PC-3 (cell line): ENCODE measurements around the gene BCL2L11. TPM values are rescaled to one million over a fixed set of nuclear protein-coding genes. Genes with fewer than 3 reads are reported as not detected.

Source experiments
- ATAC-seq: fragments of 200-7000 bp; cut with Tn5 transposase; 2 replicates; pipeline ENCODE4 v1.9.1; 2020; ENCODE audit warnings: mild to moderate bottlenecking, moderate library complexity
- BruUV-seq: library from RNA; stranded (reverse); fragments of 400-500 nt; replicated peaks from 2 replicates; lab custom pipeline; 2021; lab: Mats Ljungman, UMichigan
- CTCF ChIA-PET: fragments of 300-600 bp; sonication (Branson Sonifier 250); formaldehyde crosslinking; loops from one replicate; lab custom pipeline; 2022; ENCODE audit warnings: antibody characterized with exemption; lab: Charles Lee
- POLR2A ChIA-PET: fragments of 300-600 bp; sonication (Branson Sonifier 250); formaldehyde crosslinking; loops from one replicate; lab custom pipeline; 2022; ENCODE audit warnings: antibody characterized with exemption; ENCODE audit not compliant: unreplicated experiment; lab: Charles Lee
- DNase-seq: peaks from one replicate; pipeline ENCODE4 v3.0.0-alpha.2; 2015
- H2AFZ ChIP-seq: fragments of 300-600 bp; sonication (generic); 2 replicates; pipeline ENCODE4 v1.6.0; 2016; ENCODE audit warnings: antibody characterized with exemption, low read length
- H3F3A ChIP-seq: fragments of 300-600 bp; sonication (generic); one replicate; pipeline ENCODE4 v1.6.0; 2017; ENCODE audit warnings: antibody characterized with exemption, low read length, control low read depth, mild to moderate bottlenecking; ENCODE audit not compliant: unreplicated experiment
- H3K27ac ChIP-seq: fragments of 300-600 bp; sonication (generic); 2 replicates; pipeline ENCODE4 v1.5.1; 2016; ENCODE audit warnings: mild to moderate bottlenecking, low read length
- H3K27me3 ChIP-seq: fragments of 300-600 bp; sonication (generic); 2 replicates; pipeline ENCODE4 v1.6.1; 2016; ENCODE audit warnings: low read length, mixed read lengths
- H3K36me3 ChIP-seq: fragments of 300-600 bp; sonication (generic); 2 replicates; pipeline ENCODE4 v1.6.1; 2016; ENCODE audit warnings: low read depth, mixed run types, low read length, mixed read lengths
- H3K4me1 ChIP-seq: fragments of 300-600 bp; sonication (generic); 2 replicates; pipeline ENCODE4 v1.5.1; 2016; ENCODE audit warnings: low read length; ENCODE audit not compliant: insufficient read depth
- H3K4me2 ChIP-seq: fragments of 300-600 bp; sonication (generic); 2 replicates; pipeline ENCODE4 v1.6.0; 2016; ENCODE audit warnings: low read length
- H3K4me3 ChIP-seq: fragments of 300-600 bp; sonication (generic); 2 replicates; pipeline ENCODE4 v1.5.1; 2016; ENCODE audit warnings: mild to moderate bottlenecking, low read length, mixed read lengths
- H3K79me2 ChIP-seq: fragments of 300-600 bp; sonication (generic); 2 replicates; pipeline ENCODE4 v1.6.1; 2017; ENCODE audit warnings: low read length, mixed read lengths
- H3K9ac ChIP-seq: fragments of 300-600 bp; sonication (generic); 2 replicates; pipeline ENCODE4 v1.6.0; 2016; ENCODE audit warnings: mild to moderate bottlenecking, low read length
- H3K9me2 ChIP-seq: fragments of 300-600 bp; sonication (generic); replicated peaks from 2 replicates; pipeline ENCODE4 v1.6.1; 2016; ENCODE audit warnings: mixed run types, low read length, mixed read lengths
- H3K9me3 ChIP-seq: fragments of 300-600 bp; sonication (generic); 2 replicates; pipeline ENCODE4 v1.6.1; 2016; ENCODE audit warnings: low read length, mixed read lengths
- H4K20me1 ChIP-seq: fragments of 300-600 bp; sonication (generic); 2 replicates; pipeline ENCODE4 v1.6.1; 2016; ENCODE audit warnings: low read length, mixed read lengths
- EZH2 ChIP-seq: fragments of 300-600 bp; sonication (generic); IDR thresholded peaks from one replicate; pipeline ENCODE4 v1.6.1; 2017; ENCODE audit warnings: antibody characterized with exemption, mild to moderate bottlenecking, low read length; ENCODE audit not compliant: unreplicated experiment
- EZH2phosphoT487 ChIP-seq: fragments of 300-600 bp; sonication (generic); IDR thresholded peaks from 2 replicates; pipeline ENCODE4 v1.6.1; 2018; ENCODE audit warnings: mild to moderate bottlenecking, antibody characterized with exemption, low read length, borderline replicate concordance
- intact Hi-C: fragments of 100-400 bp; cut with micrococcal nuclease; formaldehyde crosslinking; loops from 2 replicates; pipeline ENCODE4 v1.9.0; 2023
- total RNA-seq: library from RNA; depleted of rRNA; stranded (reverse); fragments of >200 nt; gene quantifications from 2 replicates; pipeline ENCODE4 v1.2.3, GENCODE V29; 2014
- TF ChIP-seq, protein P1 (sequence below): fragments of 300-600 bp; sonication (generic); conservative IDR thresholded peaks from 2 replicates; pipeline ENCODE4 v1.5.1; 2017; ENCODE audit warnings: antibody characterized with exemption, low read depth, mild to moderate bottlenecking, low read length

BCL2L11 gene
- total RNA-seq, 1 experiment from 2014 or later: 11.3 TPM

GRCh38 chr2:111157071-111157661 is 36.5 kb downstream of the BCL2L11 start:
- no TSS peak for BruUV-seq
- intact Hi-C loops: no loop called here

GRCh38 chr2:111157798-111158197 is 37.1 kb downstream of the BCL2L11 start:
- H3K9ac ChIP-seq: no peak overlapping the region
- TF ChIP-seq EZH2 (no peak), EZH2phosphoT487 (no peak)
- TF ChIP-seq, protein P1, sequence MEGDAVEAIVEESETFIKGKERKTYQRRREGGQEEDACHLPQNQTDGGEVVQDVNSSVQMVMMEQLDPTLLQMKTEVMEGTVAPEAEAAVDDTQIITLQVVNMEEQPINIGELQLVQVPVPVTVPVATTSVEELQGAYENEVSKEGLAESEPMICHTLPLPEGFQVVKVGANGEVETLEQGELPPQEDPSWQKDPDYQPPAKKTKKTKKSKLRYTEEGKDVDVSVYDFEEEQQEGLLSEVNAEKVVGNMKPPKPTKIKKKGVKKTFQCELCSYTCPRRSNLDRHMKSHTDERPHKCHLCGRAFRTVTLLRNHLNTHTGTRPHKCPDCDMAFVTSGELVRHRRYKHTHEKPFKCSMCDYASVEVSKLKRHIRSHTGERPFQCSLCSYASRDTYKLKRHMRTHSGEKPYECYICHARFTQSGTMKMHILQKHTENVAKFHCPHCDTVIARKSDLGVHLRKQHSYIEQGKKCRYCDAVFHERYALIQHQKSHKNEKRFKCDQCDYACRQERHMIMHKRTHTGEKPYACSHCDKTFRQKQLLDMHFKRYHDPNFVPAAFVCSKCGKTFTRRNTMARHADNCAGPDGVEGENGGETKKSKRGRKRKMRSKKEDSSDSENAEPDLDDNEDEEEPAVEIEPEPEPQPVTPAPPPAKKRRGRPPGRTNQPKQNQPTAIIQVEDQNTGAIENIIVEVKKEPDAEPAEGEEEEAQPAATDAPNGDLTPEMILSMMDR: no peak
- no TSS peak for BruUV-seq
- DNase-seq (no peak), ATAC-seq (no peak)
- no peaks in the 10 kb centered on the region for H3K9me3 ChIP-seq
- no peaks in the 10 kb centered on the region for H3K27me3 ChIP-seq
- H3K27ac ChIP-seq: no peak overlapping the region
- no peaks in the 10 kb centered on the region for H3F3A ChIP-seq
- no peak overlapping the region for H3K4me2 ChIP-seq
- POLR2A ChIA-PET: no interaction called here
- no peaks in the 10 kb centered on the region for H3K9me2 ChIP-seq
- H3K36me3 ChIP-seq: peaks cover 27% of the 10 kb centered on the region; the same call in 1 of the 2 replicates
- CTCF ChIA-PET: no interaction called here
- H3K4me1 ChIP-seq: no peaks in the 10 kb centered on the region; the same call in 1 of the 2 replicates
- H2AFZ ChIP-seq: no peak overlapping the region
- H4K20me1 ChIP-seq: peaks cover 11% of the 10 kb centered on the region; the same call in 1 of the 2 replicates
- no peak overlapping the region for H3K4me3 ChIP-seq
- intact Hi-C loops: no loop called here
- H3K79me2 ChIP-seq: peaks cover 10% of the 10 kb centered on the region; the same call in 1 of the 2 replicates

More at GRCh38 chr2:111157071-111157661, 36.5 kb downstream of the BCL2L11 start:
- TF ChIP-seq, protein P1: no peak
- TF ChIP-seq EZH2 (no peak), EZH2phosphoT487 (no peak)
- H3K79me2 ChIP-seq: peaks cover 10% of the 10 kb centered on the region; the same call in 1 of the 2 replicates
- H3K27ac ChIP-seq: no peak overlapping the region
- H3K9ac ChIP-seq: no peak overlapping the region
- peaks cover 11% of the 10 kb centered on the region; the same call in 1 of the 2 replicates for H4K20me1 ChIP-seq
- ChIA-PET POLR2A (no interaction called here), CTCF (no interaction called here)
- H3K4me1 ChIP-seq: no peaks in the 10 kb centered on the region; the same call in 1 of the 2 replicates
- H3K4me3 ChIP-seq: no peak overlapping the region
- H3F3A ChIP-seq: no peaks in the 10 kb centered on the region
- no peak overlapping the region for H2AFZ ChIP-seq
- H3K36me3 ChIP-seq: peaks cover 25% of the 10 kb centered on the region; the same call in 1 of the 2 replicates
- H3K27me3 ChIP-seq: no peaks in the 10 kb centered on the region
- H3K9me2 ChIP-seq: no peaks in the 10 kb centered on the region
- no peak for DNase-seq
- no peaks in the 10 kb centered on the region for H3K9me3 ChIP-seq
- ATAC-seq: no peak
- H3K4me2 ChIP-seq: no peak overlapping the region

DNA sequence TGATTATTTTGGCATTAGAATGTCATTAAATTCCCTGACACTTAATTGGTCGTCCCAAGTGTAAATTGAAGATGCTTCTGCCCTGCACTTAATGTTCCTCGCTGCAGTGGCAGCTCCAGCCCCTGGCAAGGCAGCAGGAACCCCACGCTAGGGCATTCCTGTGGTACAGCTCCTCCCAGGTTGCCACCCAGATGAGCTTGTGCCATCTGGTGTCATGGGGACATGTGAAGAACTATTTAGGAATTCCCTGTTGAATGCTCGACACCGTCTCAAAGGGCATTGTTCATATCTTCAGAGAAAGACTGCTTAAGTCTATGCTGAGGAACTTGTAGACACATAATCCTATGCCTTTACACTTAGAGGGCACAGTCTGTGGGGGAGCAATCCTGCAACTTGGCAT is 38.9 kb downstream of the BCL2L11 start:
- H3K4me3 ChIP-seq: no peak overlapping the region
- no peaks in the 10 kb centered on the region for H3K27me3 ChIP-seq
- no peaks in the 10 kb centered on the region for H3K9me2 ChIP-seq
- TF ChIP-seq, protein P1: no peak
- TF ChIP-seq EZH2 (no peak), EZH2phosphoT487 (no peak)
- no peak overlapping the region for H3K4me2 ChIP-seq
- CTCF ChIA-PET: no interaction called here
- H3K79me2 ChIP-seq: peaks cover 10% of the 10 kb centered on the region; the same call in 1 of the 2 replicates
- ATAC-seq (no peak), DNase-seq (no peak)
- POLR2A ChIA-PET: no interaction called here
- H3K9me3 ChIP-seq: no peaks in the 10 kb centered on the region
- H2AFZ ChIP-seq: no peak overlapping the region
- no peak overlapping the region for H3K9ac ChIP-seq
- intact Hi-C loops: no loop called here
- no peak overlapping the region for H3K27ac ChIP-seq
- H3K4me1 ChIP-seq: no peaks in the 10 kb centered on the region; the same call in 1 of the 2 replicates
- peaks cover 23% of the 10 kb centered on the region; the same call in 1 of the 2 replicates for H3K36me3 ChIP-seq
- BruUV-seq: no TSS peak
- H4K20me1 ChIP-seq: peaks cover 11% of the 10 kb centered on the region; the same call in 1 of the 2 replicates
- no peaks in the 10 kb centered on the region for H3F3A ChIP-seq
